OCI-LY1 (cell line): Measurements from ENCODE around the gene DOCK1.

Experiments
- H2AFZ ChIP-seq: fragments of 200-600 bp; sonication (generic), shearing (Covaris generic); 2 replicates; pipeline ENCODE4 v1.6.0; 2014; ENCODE audit warnings: antibody characterized with exemption, mild to moderate bottlenecking, low read length
- H3F3A ChIP-seq: fragments of 200-600 bp; sonication (generic), shearing (Covaris generic); 2 replicates; pipeline ENCODE4 v1.6.0; 2014; ENCODE audit warnings: mild to moderate bottlenecking, antibody characterized with exemption, low read length, moderate library complexity; ENCODE audit not compliant: insufficient read depth
- H3K27ac ChIP-seq: fragments of 200-600 bp; sonication (generic); 2 replicates; pipeline ENCODE4 v1.5.1; 2014; ENCODE audit warnings: low read length, mixed run types, mild to moderate bottlenecking, low read depth; ENCODE audit not compliant: poor library complexity, severe bottlenecking
- H3K27me3 ChIP-seq: fragments of 200-600 bp; sonication (generic); 2 replicates; pipeline ENCODE4 v1.6.0; 2014; ENCODE audit warnings: antibody characterized with exemption, mild to moderate bottlenecking, low read length, moderate library complexity; ENCODE audit not compliant: insufficient read depth
- H3K36me3 ChIP-seq: fragments of 200-600 bp; sonication (generic); 2 replicates; pipeline ENCODE4 v1.6.1; 2014; ENCODE audit warnings: mild to moderate bottlenecking, antibody characterized with exemption, low read length, moderate library complexity, mixed read lengths; ENCODE audit not compliant: insufficient read depth
- H3K4me1 ChIP-seq: fragments of 200-600 bp; sonication (generic); 2 replicates; pipeline ENCODE4 v1.5.1; 2014; ENCODE audit warnings: mild to moderate bottlenecking, low read length, moderate library complexity; ENCODE audit not compliant: insufficient read depth, severe bottlenecking
- H3K4me2 ChIP-seq: fragments of 200-600 bp; sonication (generic), shearing (Covaris generic); 2 replicates; pipeline ENCODE4 v1.6.1; 2014; ENCODE audit warnings: low read length
- H3K4me3 ChIP-seq: fragments of 200-600 bp; sonication (generic); 2 replicates; pipeline ENCODE4 v1.5.1; 2014; ENCODE audit warnings: low read length, low read depth, mild to moderate bottlenecking, mixed read lengths; ENCODE audit not compliant: poor library complexity, severe bottlenecking
- H3K79me2 ChIP-seq: fragments of 200-600 bp; shearing (Covaris generic); 2 replicates; pipeline ENCODE4 v1.6.1; 2016; ENCODE audit warnings: mixed run types, low read length, mixed read lengths; ENCODE audit not compliant: insufficient read depth
- H3K9ac ChIP-seq: fragments of 200-600 bp; sonication (generic), shearing (Covaris generic); 2 replicates; pipeline ENCODE4 v1.6.1; 2014; ENCODE audit warnings: mild to moderate bottlenecking, low read length, mixed read lengths
- H3K9me2 ChIP-seq: fragments of 200-600 bp; sonication (generic), shearing (Covaris generic); 2 replicates; pipeline ENCODE4 v1.6.1; 2014; ENCODE audit warnings: low read depth, mild to moderate bottlenecking, low read length, mixed read lengths
- H3K9me3 ChIP-seq: fragments of 200-600 bp; shearing (Covaris generic); 2 replicates; pipeline ENCODE4 v1.6.1; 2014; ENCODE audit warnings: low read length, mixed read lengths
- H4K20me1 ChIP-seq: fragments of 200-600 bp; sonication (generic), shearing (Covaris generic); 2 replicates; pipeline ENCODE4 v1.6.0; 2016; ENCODE audit warnings: mild to moderate bottlenecking, low read length; ENCODE audit not compliant: insufficient read depth
- EZH2 ChIP-seq: fragments of 200-600 bp; sonication (generic), shearing (Covaris generic); IDR thresholded peaks from 2 replicates; pipeline ENCODE4 v1.8.0; 2017; ENCODE audit warnings: borderline replicate concordance, mixed run types, mild to moderate bottlenecking, antibody characterized with exemption, low read length, moderate library complexity, mixed read lengths
- TF ChIP-seq, protein P1 (sequence below): fragments of 200-600 bp; sonication (generic), shearing (Covaris generic); IDR thresholded peaks from 2 replicates; pipeline ENCODE4 v1.5.1; 2017; ENCODE audit warnings: mild to moderate bottlenecking, antibody characterized with exemption, low read length, moderate library complexity, mixed read lengths

The DOCK1 gene

DNA sequence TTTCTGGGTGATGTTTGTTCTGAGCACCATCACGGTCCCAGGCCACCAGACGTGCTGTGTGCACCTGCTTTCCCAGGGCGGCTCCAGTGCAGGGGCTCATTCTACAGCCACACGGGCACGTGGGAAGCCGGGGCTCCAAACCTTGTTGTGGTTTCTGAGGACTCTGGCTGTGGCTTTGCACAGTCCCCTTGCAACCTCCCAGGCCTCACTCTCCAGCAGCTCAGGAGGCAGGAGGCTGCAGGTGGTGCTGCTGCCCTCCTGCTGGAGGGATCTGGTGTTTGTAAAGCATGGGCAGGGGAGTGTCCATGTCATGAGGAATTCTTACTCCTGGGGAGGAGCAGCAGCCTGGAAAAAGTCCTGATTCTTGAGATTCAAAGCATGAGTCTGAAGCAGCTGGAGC lies 236.9 kb downstream of the DOCK1 start:
- Histone ChIP-seq H2AFZ (no peak overlapping the region), H3K9ac (no peak overlapping the region), H3K4me1 (no peaks in the 10 kb centered on the region), H4K20me1 (no peaks in the 10 kb centered on the region), H3K36me3 (no peaks in the 10 kb centered on the region), H3F3A (no peaks in the 10 kb centered on the region), H3K27me3 (no peaks in the 10 kb centered on the region), H3K27ac (no peak overlapping the region), H3K9me3 (no peaks in the 10 kb centered on the region), H3K79me2 (no peaks in the 10 kb centered on the region), H3K4me3 (no peak overlapping the region), H3K9me2 (no peaks in the 10 kb centered on the region), H3K4me2 (no peak overlapping the region)
- TF ChIP-seq, protein P1, sequence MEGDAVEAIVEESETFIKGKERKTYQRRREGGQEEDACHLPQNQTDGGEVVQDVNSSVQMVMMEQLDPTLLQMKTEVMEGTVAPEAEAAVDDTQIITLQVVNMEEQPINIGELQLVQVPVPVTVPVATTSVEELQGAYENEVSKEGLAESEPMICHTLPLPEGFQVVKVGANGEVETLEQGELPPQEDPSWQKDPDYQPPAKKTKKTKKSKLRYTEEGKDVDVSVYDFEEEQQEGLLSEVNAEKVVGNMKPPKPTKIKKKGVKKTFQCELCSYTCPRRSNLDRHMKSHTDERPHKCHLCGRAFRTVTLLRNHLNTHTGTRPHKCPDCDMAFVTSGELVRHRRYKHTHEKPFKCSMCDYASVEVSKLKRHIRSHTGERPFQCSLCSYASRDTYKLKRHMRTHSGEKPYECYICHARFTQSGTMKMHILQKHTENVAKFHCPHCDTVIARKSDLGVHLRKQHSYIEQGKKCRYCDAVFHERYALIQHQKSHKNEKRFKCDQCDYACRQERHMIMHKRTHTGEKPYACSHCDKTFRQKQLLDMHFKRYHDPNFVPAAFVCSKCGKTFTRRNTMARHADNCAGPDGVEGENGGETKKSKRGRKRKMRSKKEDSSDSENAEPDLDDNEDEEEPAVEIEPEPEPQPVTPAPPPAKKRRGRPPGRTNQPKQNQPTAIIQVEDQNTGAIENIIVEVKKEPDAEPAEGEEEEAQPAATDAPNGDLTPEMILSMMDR, result no peak
- TF ChIP-seq EZH2, result no peak

DNA sequence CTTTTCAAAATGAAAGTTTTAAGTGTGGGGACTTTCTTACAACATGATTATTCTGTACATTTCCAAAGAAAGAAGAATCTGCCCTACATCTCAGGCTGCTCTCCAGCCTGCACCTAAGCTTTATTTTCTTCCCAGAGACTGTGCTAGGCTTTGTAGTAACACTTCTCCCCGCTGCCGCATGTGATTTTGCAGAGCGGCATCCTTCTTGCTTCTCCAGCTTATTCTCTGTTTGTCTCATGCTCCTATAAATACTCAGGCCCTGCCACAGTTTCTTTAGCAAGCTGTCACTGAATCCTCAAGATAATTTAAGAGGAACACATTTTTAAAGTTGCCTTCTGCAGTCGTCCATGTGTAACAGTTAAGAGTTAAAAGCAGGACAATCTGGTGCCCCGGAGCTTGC lies 237.6 kb downstream of the DOCK1 start:
- no peak for TF ChIP-seq EZH2
- TF ChIP-seq, protein P1, result no peak
- no peaks in the 10 kb centered on the region for H3K9me2 ChIP-seq

DNA sequence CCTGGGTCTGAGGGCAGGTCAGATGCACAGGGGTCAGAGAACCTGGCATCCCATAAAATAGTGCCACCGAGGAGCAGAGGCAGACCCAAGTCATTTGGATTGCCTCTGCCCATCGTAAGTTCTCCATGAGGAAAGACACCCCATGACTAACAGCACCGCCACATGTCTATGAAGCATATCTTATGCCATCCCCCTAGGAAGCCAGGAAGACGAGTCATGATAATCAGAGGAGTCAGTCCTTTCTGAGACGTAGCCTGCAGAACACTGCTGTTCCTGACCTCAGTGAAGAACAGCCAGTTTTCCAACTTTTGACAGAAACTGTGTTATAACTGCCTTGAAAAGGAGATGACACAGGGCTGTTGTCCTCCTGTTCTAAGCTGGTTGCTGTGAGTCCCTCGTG lies 239.9 kb downstream of the DOCK1 start:
- H3K9me3 ChIP-seq, result no peaks in the 10 kb centered on the region
- H3K79me2 ChIP-seq, result no peaks in the 10 kb centered on the region
- H4K20me1 ChIP-seq, result no peaks in the 10 kb centered on the region
- no peak overlapping the region for H3K4me3 ChIP-seq
- no peak overlapping the region for H2AFZ ChIP-seq
- H3F3A ChIP-seq, result no peaks in the 10 kb centered on the region
- no peak overlapping the region for H3K9ac ChIP-seq
- no peak overlapping the region for H3K27ac ChIP-seq
- no peaks in the 10 kb centered on the region for H3K4me1 ChIP-seq
- H3K4me2 ChIP-seq, result no peak overlapping the region
- TF ChIP-seq EZH2, result no peak
- TF ChIP-seq, protein P1, result no peak
- H3K9me2 ChIP-seq, result no peaks in the 10 kb centered on the region
- no peaks in the 10 kb centered on the region for H3K27me3 ChIP-seq
- H3K36me3 ChIP-seq, result no peaks in the 10 kb centered on the region

More for the DNA sequence above, 237.6 kb downstream of the DOCK1 start:
- H2AFZ ChIP-seq, result no peak overlapping the region
- no peaks in the 10 kb centered on the region for H3F3A ChIP-seq
- H3K27ac ChIP-seq, result no peak overlapping the region
- no peak overlapping the region for H3K4me2 ChIP-seq
- H3K36me3 ChIP-seq, result no peaks in the 10 kb centered on the region
- no peak overlapping the region for H3K9ac ChIP-seq
- H3K4me3 ChIP-seq, result no peak overlapping the region
- no peaks in the 10 kb centered on the region for H3K9me3 ChIP-seq
- H3K27me3 ChIP-seq, result no peaks in the 10 kb centered on the region
- H3K4me1 ChIP-seq, result no peaks in the 10 kb centered on the region
- H4K20me1 ChIP-seq, result no peaks in the 10 kb centered on the region
- H3K79me2 ChIP-seq, result no peaks in the 10 kb centered on the region
